NCI-H1105 (cell line): ENCODE data around the gene TBC1D14.

Experiments used
- DNase-seq: peaks from one replicate; lab custom pipeline; 2025; lab: John Stamatoyannopoulos, UW

The TBC1D14 gene

DNA sequence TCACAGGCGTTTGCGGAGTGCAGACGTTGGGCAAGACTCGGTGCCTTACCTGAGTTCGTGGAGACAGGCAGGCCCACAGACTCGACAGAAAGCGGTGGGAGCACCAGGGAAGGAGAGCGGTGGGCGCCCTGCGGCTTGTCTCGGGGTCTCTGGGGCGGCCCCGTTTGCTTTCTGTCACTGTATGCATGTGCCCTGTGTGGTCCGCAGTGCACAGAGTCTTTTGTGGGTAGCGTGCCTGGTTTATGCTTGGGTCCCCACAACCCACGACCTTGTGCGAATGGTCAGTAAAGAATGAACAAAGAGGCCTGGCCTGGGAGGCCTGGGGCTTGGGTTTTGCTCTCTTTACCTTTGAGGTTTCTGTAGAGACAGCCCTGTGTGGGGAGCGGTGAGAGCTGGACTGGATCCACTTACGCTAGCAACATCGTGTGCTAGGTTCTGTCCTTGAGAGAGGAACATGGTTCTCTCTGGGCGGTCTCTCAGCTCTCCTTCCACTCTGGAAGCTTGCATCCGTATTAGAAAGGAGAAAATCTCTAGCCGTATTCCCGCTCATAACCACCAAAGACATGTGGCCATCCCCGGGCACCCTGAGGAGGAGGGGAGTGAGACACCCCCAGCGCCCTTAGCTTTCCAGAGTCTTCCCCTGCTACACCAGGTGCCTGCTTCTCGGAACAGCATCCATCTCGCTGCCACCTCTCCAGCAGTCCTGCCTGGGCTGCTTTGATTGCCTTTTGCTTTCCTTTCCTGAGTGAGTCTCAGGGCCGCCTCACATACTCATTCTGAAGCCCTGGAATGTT lies 134.7 kb downstream of the TBC1D14 start:
- DNase-seq: no peak

GRCh38 chr4:7045553-7045952 lies 135.9 kb downstream of the TBC1D14 start:
- no peak for DNase-seq

- DNase-seq: no peak
Observed at GRCh38 chr4:7045961-7046921, 136.6 kb downstream of the TBC1D14 start.

- DNase-seq: no peak
Observed at GRCh38 chr4:7046971-7047370, 137.3 kb downstream of the TBC1D14 start.

- no peak for DNase-seq
Observed at GRCh38 chr4:7048642-7049041, 139.0 kb downstream of the TBC1D14 start.

DNA sequence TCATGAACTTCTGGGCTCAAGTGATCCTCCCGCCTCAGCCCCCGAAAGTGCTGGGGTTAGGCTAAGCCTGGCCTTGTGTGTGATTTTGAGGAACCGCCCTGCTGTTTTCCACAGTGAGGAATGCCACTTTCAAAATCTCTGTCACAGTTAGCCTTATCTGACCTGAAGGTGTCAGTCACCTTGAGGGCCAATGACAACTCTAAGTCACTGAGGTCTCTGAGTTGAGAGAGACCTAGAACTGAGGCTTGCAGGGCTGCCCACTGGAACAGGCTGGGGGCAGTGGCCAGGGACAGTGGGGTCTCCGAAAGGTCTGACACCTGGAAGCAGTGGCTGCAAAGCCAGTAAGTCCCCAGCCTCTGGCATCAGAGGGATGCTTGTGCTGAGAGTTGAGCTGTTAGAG lies 139.7 kb downstream of the TBC1D14 start:
- DNase-seq: no peak

DNA sequence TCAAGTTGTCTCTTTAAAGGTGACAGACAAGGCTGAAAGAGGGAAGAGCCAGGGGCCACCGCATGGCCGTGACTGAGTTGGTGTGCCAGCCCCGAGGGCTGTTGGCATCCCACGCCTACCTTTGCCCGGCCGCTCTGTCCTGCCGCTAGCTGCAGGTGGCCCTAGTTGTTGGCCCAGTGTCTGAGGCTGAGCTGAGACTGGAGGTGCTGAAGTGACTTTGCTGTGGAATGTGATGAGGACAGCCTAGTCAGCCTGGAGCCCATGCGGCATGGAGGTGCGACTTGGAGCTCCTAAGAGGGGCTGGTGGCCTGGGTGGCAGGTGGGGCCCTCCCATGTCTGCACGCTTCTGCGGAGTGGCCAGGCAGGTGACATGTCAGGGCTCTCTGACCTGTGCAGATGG lies 140.1 kb downstream of the TBC1D14 start:
- no peak for DNase-seq

- DNase-seq: no peak
Observed at GRCh38 chr4:7050481-7051143, 141.0 kb downstream of the TBC1D14 start.

GRCh38 chr4:7051144-7051495 lies 141.5 kb downstream of the TBC1D14 start:
- DNase-seq: no peak

DNA sequence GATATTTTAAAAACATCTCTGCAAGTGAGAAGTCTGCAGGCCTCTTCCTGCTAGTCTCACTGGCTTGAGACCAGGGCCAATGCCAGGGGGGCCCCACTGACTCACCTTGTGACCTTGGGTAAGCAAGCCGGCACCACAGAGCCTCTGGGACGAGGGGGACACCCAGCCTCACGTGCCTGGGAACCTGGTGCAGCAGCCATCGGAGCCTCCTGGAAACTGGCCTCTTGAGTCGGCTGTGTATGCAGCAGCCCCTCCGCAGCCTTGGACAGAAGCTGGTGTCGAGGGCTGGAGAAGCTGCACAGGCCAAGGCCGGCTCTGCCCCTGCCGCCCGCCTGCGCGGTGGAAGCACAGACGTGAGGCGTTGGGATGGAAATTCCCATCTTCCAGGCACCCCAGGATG lies 142.3 kb downstream of the TBC1D14 start:
- DNase-seq: no peak

DNA sequence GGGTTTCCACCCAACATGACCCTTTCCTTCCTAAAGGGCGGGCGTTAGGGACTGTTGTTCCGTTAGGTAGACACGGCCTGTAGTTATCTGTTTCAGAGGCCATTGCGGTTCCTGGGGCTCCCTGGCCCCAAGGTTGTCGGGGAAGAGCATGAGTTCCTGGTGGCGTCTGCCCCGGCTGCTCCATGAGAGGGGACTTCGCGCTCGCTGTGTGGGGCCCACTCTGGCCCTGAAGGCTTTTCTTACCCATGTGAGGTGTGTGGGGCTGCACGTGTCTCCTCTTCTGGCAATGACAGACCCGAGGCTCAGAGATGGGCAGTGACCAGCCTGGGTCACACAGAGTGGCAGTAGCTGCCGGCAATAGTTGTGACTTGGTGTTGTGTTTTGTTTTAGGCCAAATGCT lies 142.7 kb downstream of the TBC1D14 start:
- DNase-seq: no peak

DNA sequence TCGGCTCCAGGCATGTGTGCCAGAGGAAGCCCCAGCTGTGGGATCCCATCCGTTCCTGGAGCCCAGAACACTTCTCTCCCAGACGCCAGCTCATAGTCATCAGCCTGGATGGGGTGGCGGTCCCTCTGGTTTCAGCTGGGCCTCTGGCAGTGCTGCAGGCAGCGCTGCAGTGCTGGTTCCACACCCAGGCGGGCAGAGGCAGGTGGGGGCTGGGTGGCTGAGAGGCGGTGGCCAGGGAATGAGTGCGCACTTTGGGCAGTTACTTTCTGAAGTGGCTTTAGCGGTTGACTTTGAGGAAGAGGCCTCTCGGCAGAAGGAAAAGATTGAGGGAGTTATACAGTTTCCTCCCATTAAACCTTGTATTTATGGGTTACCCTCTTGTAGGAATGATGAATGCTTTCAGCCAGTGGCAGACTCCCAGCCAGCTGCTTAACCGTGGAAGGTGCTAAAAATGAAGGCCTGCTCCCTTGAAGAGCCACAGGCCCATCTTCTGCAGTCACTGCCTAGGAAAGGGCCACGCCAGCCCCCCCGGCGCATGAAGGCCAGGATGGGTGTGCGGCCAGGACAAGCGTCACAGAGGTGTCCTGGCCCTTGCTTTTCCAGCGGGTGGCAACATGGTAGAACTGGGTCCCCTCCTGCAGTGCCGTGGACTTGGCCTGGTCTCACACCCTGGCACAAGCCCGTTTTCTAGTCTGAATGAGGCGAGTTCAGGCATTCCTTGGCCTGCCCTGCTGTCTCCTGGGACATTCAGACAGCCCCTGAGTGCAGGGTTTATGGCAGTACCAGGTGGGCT lies 143.5 kb downstream of the TBC1D14 start:
- no peak for DNase-seq

DNA sequence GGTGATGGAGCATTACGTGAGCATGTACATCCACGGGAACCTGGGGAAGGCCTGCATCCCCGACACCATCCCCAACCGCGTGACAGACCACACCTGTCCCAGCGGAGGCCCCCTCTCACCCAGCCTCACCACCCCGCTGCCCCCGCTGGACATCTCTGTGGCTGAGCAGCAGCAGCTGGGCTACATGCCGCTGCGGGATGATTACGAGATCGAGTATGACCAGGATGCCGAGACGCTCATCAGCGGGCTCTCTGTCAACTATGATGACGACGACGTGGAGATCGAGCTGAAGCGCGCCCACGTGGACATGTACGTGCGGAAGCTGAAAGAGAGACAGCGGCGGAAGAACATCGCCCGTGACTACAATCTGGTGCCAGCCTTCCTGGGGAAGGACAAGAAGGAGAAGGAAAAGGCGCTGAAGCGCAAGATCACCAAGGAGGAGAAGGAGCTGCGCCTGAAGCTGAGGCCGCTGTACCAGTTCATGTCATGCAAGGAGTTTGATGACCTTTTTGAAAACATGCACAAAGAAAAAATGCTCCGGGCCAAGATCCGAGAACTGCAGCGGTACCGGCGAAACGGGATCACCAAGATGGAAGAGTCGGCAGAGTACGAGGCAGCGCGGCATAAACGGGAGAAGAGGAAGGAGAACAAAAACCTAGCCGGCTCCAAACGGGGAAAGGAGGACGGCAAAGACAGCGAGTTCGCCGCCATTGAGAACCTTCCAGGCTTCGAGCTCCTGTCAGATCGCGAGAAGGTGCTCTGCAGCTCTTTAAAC lies 144.7 kb downstream of the TBC1D14 start:
- no peak for DNase-seq

- no peak for DNase-seq
Observed at GRCh38 chr4:7055111-7055989, 145.7 kb downstream of the TBC1D14 start.

GRCh38 chr4:7055990-7056325 lies 146.3 kb downstream of the TBC1D14 start:
- no peak for DNase-seq

- DNase-seq: no peak
Observed at GRCh38 chr4:7058792-7059191, 149.2 kb downstream of the TBC1D14 start.

- DNase-seq: no peak
Observed at GRCh38 chr4:7059662-7060061, 150.0 kb downstream of the TBC1D14 start.

- DNase-seq: no peak
Observed at GRCh38 chr4:7060346-7061150, 150.9 kb downstream of the TBC1D14 start.

DNA sequence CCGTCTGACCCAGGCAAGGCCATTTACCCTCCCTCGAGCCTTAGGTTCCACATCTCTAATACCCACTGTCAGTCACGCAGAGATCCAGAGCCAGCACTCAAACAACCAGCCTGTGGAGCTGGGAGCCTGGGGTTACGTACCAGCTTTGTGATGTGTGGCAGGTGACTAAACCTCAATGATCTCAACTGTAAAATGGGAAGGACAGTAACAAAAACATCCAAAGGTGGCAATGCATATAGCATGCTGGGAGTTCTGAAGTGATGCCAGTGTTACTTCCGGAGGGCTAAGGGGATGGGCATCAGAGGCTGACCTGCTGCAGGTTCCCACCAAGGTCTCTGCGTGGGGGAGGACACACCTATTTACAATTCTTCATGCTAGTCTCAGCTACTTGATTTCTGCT lies 152.2 kb downstream of the TBC1D14 start:
- DNase-seq: no peak
